ENCODE measurements around the gene UBE2D1. TPM values are rescaled to one million over a fixed set of nuclear protein-coding genes. Genes with fewer than 3 reads are reported as not detected.

UBE2D1 gene
- total RNA-seq, 1 experiment from 2014 or later = 24.6 TPM

DNA sequence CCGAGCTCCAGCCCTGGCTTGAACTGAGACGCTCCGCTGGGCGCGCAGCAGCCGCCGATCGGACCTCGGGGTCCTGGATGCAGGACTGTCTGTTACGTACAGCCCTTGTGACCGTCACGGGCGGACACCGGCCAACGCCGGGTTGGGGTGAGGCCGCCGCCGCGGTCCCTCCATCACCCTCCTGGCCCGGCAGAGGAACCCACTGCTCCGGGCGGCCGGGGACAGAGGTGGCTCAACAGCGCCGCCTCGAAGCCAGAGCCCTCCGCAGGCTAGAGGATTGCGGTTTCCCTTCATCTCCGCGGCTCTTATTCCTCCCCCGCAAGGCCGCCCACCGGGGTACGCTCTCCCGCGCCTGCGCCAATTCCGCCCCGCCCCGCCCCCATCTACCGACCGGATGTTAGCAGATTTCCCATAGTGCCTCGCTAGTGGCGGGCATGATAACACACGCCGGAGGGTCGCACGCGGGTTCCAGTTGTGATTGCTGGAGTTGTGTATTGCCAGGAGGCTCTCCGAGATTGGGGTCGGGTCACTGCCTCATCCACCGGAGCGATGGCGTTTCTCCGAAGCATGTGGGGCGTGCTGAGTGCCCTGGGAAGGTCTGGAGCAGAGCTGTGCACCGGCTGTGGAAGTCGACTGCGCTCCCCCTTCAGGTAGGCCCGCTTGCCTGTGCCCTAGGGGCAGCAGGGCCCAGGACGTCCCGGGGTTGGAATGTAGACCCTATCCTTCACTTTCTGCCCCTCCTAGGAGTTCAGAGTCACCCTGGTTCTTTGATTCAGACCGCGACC lies 50.4 kb downstream of the UBE2D1 start, which contains the start of gene TFAM (continued):
- TF ChIP-seq NFYB (CRISPR knock-in tag; conservative IDR thresholded peaks at IDR 0.05; ENCODE audit: low read depth) (0 out of 2 replicates have a peak, but pooled peaks have one; percentile 18), RELA (CRISPR knock-in tag; IDR thresholded peaks at IDR 0.05; ENCODE audit: borderline replicate concordance) (peak; percentile 46; the same call in 1 of the 2 replicates), FOXJ3 (CRISPR knock-in tag; IDR thresholded peaks at IDR 0.05; ENCODE audit: borderline replicate concordance) (no peak), ZNF232 (CRISPR knock-in tag; IDR thresholded peaks at IDR 0.05) (no peak; the same call in 1 of the 2 replicates), EMX1 (CRISPR knock-in tag; IDR thresholded peaks at IDR 0.05) (no peak), GABPB1 (CRISPR knock-in tag; IDR thresholded peaks at IDR 0.05) (peak; percentile 66; the same call in 1 of the 2 replicates), ZNF121 (CRISPR knock-in tag; IDR thresholded peaks at IDR 0.05) (no peak), TCF7 (CRISPR knock-in tag; IDR thresholded peaks at IDR 0.05; ENCODE audit: low read depth) (0 out of 2 replicates have a peak, but pooled peaks have one; percentile 20), ESRRA (CRISPR knock-in tag; IDR thresholded peaks at IDR 0.05; ENCODE audit: borderline replicate concordance) (peak; percentile 49), PRRX2 (CRISPR knock-in tag; IDR thresholded peaks at IDR 0.05) (peak; percentile 3; the same call in 1 of the 2 replicates), IRF2 (CRISPR knock-in tag; IDR thresholded peaks at IDR 0.05; ENCODE audit: borderline replicate concordance, low read depth) (no peak)
- TF ChIP-seq, protein P1, sequence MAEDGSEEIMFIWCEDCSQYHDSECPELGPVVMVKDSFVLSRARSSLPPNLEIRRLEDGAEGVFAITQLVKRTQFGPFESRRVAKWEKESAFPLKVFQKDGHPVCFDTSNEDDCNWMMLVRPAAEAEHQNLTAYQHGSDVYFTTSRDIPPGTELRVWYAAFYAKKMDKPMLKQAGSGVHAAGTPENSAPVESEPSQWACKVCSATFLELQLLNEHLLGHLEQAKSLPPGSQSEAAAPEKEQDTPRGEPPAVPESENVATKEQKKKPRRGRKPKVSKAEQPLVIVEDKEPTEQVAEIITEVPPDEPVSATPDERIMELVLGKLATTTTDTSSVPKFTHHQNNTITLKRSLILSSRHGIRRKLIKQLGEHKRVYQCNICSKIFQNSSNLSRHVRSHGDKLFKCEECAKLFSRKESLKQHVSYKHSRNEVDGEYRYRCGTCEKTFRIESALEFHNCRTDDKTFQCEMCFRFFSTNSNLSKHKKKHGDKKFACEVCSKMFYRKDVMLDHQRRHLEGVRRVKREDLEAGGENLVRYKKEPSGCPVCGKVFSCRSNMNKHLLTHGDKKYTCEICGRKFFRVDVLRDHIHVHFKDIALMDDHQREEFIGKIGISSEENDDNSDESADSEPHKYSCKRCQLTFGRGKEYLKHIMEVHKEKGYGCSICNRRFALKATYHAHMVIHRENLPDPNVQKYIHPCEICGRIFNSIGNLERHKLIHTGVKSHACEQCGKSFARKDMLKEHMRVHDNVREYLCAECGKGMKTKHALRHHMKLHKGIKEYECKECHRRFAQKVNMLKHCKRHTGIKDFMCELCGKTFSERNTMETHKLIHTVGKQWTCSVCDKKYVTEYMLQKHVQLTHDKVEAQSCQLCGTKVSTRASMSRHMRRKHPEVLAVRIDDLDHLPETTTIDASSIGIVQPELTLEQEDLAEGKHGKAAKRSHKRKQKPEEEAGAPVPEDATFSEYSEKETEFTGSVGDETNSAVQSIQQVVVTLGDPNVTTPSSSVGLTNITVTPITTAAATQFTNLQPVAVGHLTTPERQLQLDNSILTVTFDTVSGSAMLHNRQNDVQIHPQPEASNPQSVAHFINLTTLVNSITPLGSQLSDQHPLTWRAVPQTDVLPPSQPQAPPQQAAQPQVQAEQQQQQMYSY (CRISPR knock-in tag; IDR thresholded peaks at IDR 0.05) = 0 out of 2 replicates have a peak, but pooled peaks have one; percentile 11
- TF ChIP-seq, protein P2, sequence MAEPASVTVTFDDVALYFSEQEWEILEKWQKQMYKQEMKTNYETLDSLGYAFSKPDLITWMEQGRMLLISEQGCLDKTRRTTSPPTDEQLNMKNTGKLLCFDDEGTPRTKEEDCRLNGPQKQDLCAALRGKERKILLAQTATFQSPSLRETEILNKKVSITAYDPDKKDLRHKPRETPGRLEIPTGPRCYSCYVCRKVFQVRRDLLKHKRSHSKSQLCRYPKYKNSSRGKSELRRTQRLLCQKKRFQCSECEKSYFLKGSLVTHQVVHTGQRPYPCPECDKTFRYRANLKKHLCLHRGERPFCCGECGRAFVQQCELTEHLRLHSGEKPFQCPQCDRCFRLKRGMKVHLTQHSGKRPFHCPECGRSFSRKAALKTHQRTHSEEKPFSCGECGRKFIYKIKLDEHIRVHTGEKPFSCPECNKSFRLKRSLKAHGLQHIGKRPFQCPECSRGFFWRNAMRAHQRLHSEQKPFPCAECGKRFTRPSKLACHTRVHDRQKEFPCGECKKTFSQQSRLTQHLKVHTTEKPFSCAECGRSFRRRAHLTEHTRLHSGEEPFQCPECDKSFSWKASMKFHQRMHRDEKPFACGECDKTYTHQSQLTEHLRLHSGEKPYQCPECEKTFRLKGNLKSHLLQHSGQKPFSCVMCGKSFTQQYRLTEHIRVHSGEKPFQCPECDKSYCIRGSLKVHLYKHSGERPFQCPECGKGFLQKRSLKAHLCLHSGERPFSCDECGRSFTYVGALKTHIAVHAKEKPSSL (CRISPR knock-in tag; conservative IDR thresholded peaks at IDR 0.05) = no peak
- TF ChIP-seq, protein P3, sequence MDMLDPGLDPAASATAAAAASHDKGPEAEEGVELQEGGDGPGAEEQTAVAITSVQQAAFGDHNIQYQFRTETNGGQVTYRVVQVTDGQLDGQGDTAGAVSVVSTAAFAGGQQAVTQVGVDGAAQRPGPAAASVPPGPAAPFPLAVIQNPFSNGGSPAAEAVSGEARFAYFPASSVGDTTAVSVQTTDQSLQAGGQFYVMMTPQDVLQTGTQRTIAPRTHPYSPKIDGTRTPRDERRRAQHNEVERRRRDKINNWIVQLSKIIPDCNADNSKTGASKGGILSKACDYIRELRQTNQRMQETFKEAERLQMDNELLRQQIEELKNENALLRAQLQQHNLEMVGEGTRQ (CRISPR knock-in tag; IDR thresholded peaks at IDR 0.05) = 0 out of 2 replicates have a peak, but pooled peaks have one; percentile 14
- TF ChIP-seq, protein P4, sequence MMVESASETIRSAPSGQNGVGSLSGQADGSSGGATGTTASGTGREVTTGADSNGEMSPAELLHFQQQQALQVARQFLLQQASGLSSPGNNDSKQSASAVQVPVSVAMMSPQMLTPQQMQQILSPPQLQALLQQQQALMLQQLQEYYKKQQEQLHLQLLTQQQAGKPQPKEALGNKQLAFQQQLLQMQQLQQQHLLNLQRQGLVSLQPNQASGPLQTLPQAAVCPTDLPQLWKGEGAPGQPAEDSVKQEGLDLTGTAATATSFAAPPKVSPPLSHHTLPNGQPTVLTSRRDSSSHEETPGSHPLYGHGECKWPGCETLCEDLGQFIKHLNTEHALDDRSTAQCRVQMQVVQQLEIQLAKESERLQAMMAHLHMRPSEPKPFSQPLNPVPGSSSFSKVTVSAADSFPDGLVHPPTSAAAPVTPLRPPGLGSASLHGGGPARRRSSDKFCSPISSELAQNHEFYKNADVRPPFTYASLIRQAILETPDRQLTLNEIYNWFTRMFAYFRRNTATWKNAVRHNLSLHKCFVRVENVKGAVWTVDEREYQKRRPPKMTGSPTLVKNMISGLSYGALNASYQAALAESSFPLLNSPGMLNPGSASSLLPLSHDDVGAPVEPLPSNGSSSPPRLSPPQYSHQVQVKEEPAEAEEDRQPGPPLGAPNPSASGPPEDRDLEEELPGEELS (CRISPR knock-in tag; IDR thresholded peaks at IDR 0.05) = no peak
- TF ChIP-seq, protein P5, sequence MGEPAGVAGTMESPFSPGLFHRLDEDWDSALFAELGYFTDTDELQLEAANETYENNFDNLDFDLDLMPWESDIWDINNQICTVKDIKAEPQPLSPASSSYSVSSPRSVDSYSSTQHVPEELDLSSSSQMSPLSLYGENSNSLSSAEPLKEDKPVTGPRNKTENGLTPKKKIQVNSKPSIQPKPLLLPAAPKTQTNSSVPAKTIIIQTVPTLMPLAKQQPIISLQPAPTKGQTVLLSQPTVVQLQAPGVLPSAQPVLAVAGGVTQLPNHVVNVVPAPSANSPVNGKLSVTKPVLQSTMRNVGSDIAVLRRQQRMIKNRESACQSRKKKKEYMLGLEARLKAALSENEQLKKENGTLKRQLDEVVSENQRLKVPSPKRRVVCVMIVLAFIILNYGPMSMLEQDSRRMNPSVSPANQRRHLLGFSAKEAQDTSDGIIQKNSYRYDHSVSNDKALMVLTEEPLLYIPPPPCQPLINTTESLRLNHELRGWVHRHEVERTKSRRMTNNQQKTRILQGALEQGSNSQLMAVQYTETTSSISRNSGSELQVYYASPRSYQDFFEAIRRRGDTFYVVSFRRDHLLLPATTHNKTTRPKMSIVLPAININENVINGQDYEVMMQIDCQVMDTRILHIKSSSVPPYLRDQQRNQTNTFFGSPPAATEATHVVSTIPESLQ (CRISPR knock-in tag; IDR thresholded peaks at IDR 0.05) = no peak
- TF ChIP-seq, protein P6, sequence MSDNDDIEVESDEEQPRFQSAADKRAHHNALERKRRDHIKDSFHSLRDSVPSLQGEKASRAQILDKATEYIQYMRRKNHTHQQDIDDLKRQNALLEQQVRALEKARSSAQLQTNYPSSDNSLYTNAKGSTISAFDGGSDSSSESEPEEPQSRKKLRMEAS (CRISPR knock-in tag; IDR thresholded peaks at IDR 0.05) = peak; percentile 82
- TF ChIP-seq, protein P7, sequence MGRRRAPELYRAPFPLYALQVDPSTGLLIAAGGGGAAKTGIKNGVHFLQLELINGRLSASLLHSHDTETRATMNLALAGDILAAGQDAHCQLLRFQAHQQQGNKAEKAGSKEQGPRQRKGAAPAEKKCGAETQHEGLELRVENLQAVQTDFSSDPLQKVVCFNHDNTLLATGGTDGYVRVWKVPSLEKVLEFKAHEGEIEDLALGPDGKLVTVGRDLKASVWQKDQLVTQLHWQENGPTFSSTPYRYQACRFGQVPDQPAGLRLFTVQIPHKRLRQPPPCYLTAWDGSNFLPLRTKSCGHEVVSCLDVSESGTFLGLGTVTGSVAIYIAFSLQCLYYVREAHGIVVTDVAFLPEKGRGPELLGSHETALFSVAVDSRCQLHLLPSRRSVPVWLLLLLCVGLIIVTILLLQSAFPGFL (CRISPR knock-in tag; IDR thresholded peaks at IDR 0.05; ENCODE audit: borderline replicate concordance) = 0 out of 2 replicates have a peak, but pooled peaks have one; percentile 58
- TF ChIP-seq, protein P8, sequence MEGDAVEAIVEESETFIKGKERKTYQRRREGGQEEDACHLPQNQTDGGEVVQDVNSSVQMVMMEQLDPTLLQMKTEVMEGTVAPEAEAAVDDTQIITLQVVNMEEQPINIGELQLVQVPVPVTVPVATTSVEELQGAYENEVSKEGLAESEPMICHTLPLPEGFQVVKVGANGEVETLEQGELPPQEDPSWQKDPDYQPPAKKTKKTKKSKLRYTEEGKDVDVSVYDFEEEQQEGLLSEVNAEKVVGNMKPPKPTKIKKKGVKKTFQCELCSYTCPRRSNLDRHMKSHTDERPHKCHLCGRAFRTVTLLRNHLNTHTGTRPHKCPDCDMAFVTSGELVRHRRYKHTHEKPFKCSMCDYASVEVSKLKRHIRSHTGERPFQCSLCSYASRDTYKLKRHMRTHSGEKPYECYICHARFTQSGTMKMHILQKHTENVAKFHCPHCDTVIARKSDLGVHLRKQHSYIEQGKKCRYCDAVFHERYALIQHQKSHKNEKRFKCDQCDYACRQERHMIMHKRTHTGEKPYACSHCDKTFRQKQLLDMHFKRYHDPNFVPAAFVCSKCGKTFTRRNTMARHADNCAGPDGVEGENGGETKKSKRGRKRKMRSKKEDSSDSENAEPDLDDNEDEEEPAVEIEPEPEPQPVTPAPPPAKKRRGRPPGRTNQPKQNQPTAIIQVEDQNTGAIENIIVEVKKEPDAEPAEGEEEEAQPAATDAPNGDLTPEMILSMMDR (IDR thresholded peaks at IDR 0.05) = no peak
- TF ChIP-seq, protein P9, sequence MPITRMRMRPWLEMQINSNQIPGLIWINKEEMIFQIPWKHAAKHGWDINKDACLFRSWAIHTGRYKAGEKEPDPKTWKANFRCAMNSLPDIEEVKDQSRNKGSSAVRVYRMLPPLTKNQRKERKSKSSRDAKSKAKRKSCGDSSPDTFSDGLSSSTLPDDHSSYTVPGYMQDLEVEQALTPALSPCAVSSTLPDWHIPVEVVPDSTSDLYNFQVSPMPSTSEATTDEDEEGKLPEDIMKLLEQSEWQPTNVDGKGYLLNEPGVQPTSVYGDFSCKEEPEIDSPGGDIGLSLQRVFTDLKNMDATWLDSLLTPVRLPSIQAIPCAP (CRISPR knock-in tag; IDR thresholded peaks at IDR 0.05) = no peak
